ENCODE measurements around the gene UBALD2.
A peak's percentile ranks its signal among the peaks of the same experiment; 100 is the strongest.
"Not testable (repeated sequence)": the region's sequence is repeated elsewhere in the genome, so short reads cannot be mapped to it uniquely, and the experiment has no call there.

UBALD2 gene

GRCh38 chr17:76264755-76265623, at the start of gene UBALD2:
Gene UBALD2 (plus strand): TSS chr17:76265348. CDS start chr17:76265506, 158 bp downstream.
- DNase-seq (ENCODE audit: low read depth): peak; percentile 99

GRCh38 chr17:76217081-76217480, 48.1 kb upstream of the UBALD2 start:
- no peak for DNase-seq (ENCODE audit: low read depth)

- no peak for DNase-seq (ENCODE audit: low read depth)
These were observed 45.3 kb upstream of the UBALD2 start for GRCh38 chr17:76219670-76220383.

GRCh38 chr17:76223802-76224201, 41.3 kb upstream of the UBALD2 start:
- DNase-seq (ENCODE audit: low read depth): no peak

- not testable (repeated sequence) for DNase-seq (ENCODE audit: low read depth)
These were observed 39.6 kb upstream of the UBALD2 start for GRCh38 chr17:76225373-76226086.

- not testable (repeated sequence) for DNase-seq (ENCODE audit: low read depth)
These were observed 38.4 kb upstream of the UBALD2 start for GRCh38 chr17:76226749-76227148.

GRCh38 chr17:76232342-76232741, 32.8 kb upstream of the UBALD2 start:
- DNase-seq (ENCODE audit: low read depth): no peak

GRCh38 chr17:76233588-76234353, 31.4 kb upstream of the UBALD2 start:
- DNase-seq (ENCODE audit: low read depth): no peak

- DNase-seq (ENCODE audit: low read depth): no peak
These were observed 30.8 kb upstream of the UBALD2 start for GRCh38 chr17:76234354-76234679.

GRCh38 chr17:76235883-76236282, 29.3 kb upstream of the UBALD2 start:
- DNase-seq (ENCODE audit: low read depth): no peak

- DNase-seq (ENCODE audit: low read depth): no peak
These were observed 28.5 kb upstream of the UBALD2 start for GRCh38 chr17:76236603-76237002.

GRCh38 chr17:76237859-76238313, 27.3 kb upstream of the UBALD2 start:
- DNase-seq (ENCODE audit: low read depth): no peak

GRCh38 chr17:76238847-76239537, 26.2 kb upstream of the UBALD2 start:
- DNase-seq (ENCODE audit: low read depth): no peak

GRCh38 chr17:76239538-76240274, 25.4 kb upstream of the UBALD2 start:
- no peak for DNase-seq (ENCODE audit: low read depth)

- peak; percentile 68 for DNase-seq (ENCODE audit: low read depth)
These were observed 24.5 kb upstream of the UBALD2 start, which contains the start of gene RNF157 for GRCh38 chr17:76240461-76241203. Gene RNF157 (minus strand): TSS chr17:76240493. CDS start chr17:76240240, 253 bp downstream.

- DNase-seq (ENCODE audit: low read depth): no peak
These were observed 24.0 kb upstream of the UBALD2 start for GRCh38 chr17:76241204-76241538.

GRCh38 chr17:76241691-76242255, 23.4 kb upstream of the UBALD2 start:
- DNase-seq (ENCODE audit: low read depth): no peak

GRCh38 chr17:76243826-76244679, 21.1 kb upstream of the UBALD2 start:
- no peak for DNase-seq (ENCODE audit: low read depth)
